Fibroblast of skin of left quadriceps (primary cell): ENCODE data around the gene SNRPN.
"Not testable (repeated sequence)": the region's sequence is repeated elsewhere in the genome, so short reads cannot be mapped to it uniquely, and the experiment has no call there.

Experiments
- DNase-seq, 2 experiments: peaks; one replicate each; pipeline ENCODE4 v3.0.0-alpha.2; 2013; ENCODE audit warnings: low read depth in 2 of 2

SNRPN gene

DNA sequence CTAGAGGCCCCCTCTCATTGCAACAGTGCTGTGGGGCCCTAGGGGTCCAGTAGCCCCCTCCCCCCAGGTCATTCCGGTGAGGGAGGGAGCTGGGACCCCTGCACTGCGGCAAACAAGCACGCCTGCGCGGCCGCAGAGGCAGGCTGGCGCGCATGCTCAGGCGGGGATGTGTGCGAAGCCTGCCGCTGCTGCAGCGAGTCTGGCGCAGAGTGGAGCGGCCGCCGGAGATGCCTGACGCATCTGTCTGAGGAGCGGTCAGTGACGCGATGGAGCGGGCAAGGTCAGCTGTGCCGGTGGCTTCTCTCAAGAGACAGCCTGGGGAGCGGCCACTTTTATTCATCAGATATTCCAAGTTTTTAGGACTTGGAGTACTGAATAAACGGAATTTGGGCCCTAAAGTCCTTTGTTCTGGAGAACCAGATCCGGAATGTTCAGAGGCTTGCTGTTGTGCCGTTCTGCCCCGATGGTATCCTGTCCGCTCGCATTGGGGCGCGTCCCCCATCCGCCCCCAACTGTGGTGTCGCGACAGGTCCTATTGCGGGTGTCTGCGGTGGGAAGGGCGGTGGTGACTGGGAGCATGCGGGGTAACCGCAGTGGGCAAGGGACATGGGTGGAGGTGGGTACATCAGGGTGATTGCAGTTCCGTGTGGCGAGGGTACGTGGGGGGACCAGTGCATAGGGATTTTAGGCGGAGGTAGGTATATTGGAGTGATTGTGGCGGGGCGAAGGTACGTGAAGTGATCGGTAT lies at the start of gene SNRPN, which contains the start of gene SNURF:
Gene SNRPN (plus strand): TSS at position 205 of the 748 bp plus-strand sequence. CDS start 19,467 bp downstream, outside the sequence.
Gene SNURF (plus strand): TSS at position 205 of the 748 bp plus-strand sequence. CDS start 62 bp downstream, at position 267.
- peak; percentile 10 to 16 for DNase-seq

DNA sequence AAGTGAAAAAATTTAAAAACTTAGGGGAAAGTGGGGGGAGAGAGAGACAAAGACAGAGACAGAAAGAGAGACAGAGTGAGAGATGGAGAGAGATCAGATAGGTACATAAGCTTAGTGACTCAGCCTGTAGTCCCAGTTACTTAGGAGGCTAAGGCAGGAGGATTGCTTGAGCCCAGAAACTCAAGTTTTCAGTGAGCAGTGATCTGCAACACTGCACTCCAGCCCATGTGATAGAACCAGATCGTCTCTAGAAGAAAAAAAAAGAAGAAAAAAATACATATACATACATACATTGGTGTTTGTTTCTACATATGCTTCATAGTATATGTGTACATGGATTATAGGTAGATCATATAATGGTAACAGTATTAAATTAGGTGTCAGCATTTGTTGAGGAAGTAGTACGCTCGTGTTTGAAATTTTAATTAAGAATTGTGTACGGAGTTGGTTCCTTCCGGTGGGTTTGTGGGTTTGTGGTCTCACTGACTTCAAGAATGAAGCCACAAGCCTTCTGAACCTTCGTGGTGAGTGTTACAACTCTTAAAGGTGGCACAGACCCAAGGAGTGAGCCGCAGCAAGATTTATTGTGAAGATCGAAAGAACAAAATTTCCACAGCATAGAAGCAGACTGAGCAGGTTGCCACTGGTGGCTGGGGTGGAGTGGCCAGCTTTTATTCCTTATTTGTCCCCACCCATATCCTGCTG lies 38.3 kb upstream of the SNRPN start:
- DNase-seq = no peak

DNA sequence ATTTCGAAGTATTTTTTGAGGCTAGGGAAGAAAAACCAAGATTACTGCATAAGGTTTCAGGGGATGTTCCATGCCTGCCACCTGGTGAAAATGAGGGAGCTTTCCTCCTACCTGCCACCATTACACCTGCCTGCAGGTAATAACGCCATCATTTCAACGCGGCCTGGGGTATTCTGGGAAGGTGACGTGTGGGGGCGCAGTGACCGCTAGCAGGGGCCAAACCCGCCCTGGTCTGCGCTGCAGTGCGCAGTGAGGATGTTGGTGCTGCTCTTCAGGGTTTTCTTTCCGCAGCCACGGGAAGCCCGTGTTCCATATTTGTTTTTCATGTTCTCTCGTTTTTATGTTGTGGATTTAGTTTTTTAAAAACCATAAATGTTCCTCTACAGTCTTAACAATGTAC lies 37.4 kb upstream of the SNRPN start:
- DNase-seq = no peak

DNA sequence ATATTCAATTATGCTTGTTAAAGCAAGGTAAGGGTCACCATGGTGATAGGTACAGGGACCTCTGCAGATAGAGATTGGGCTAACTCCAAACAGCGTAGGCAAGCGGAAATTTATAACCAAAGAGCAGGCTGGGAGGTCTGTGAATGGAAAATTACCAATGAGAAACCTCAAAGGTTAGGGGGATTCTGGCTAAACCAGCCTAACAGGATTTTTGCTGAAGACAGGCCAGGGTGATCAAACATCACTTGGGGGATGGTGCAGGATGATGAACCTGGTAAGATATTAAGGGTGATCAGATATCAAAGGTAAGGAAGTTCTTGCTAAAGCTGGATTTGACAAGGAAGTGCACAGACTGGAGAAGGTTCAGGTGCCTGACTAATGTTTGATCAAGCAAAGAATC lies 35.3 kb upstream of the SNRPN start:
- no peak for DNase-seq

DNA sequence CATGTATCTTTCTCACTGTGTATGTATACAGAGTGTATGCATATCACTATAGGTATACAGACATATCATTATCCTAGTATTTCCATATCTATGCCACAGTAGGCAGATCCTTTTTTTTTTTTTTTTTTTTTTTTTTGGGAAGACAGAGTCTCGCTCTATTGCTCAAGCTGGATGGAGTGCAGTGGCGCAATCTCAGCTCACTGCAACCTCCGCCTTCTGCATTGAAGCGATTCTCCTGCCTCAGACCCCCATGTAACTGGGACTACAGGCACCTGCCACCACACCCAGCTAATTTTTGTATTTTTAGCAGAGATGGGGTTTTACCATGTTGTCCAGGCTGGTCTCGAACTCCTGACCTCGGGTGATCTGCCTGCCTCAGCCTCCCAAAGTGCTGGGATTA lies 32.0 kb upstream of the SNRPN start:
- not testable (repeated sequence) for DNase-seq

DNA sequence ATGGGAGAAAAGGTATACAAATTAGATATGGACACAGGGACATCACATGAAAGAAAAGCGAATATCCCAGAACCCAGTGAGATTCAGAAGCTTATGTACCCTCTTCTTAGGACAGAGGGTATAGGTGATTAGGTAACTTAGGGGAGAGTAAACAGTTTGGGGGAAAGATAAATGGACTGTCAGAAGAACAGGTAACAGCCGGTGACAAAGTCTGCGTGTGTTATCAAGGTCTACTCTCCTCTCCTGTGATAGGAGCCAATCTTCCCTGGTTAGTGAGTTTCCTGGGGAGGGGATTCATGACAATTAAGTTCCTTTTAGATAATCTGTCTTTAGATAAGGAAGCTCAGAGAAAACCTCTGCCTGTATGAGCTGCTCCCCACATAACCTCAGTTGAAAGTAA lies 30.6 kb upstream of the SNRPN start:
- no peak for DNase-seq

DNA sequence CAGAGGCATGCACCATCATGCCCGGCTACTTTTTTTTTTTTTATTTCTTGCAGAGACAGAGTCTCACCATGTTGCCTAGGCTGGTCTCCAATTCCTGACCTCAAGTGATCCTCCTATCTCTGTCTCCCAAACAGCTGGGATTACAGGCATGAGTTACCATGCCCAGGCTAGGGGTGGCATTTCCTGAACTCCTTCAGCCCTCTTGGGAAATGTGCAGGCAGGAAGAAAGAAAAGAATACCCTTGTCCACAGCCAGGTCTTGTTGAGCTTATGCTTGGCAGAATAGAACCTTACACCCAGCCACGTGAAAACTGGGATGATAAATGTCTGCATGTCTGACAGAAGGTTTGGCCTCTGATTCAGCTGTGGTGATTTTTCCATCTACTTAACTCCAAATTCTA lies 30.2 kb upstream of the SNRPN start:
- DNase-seq = no peak

DNA sequence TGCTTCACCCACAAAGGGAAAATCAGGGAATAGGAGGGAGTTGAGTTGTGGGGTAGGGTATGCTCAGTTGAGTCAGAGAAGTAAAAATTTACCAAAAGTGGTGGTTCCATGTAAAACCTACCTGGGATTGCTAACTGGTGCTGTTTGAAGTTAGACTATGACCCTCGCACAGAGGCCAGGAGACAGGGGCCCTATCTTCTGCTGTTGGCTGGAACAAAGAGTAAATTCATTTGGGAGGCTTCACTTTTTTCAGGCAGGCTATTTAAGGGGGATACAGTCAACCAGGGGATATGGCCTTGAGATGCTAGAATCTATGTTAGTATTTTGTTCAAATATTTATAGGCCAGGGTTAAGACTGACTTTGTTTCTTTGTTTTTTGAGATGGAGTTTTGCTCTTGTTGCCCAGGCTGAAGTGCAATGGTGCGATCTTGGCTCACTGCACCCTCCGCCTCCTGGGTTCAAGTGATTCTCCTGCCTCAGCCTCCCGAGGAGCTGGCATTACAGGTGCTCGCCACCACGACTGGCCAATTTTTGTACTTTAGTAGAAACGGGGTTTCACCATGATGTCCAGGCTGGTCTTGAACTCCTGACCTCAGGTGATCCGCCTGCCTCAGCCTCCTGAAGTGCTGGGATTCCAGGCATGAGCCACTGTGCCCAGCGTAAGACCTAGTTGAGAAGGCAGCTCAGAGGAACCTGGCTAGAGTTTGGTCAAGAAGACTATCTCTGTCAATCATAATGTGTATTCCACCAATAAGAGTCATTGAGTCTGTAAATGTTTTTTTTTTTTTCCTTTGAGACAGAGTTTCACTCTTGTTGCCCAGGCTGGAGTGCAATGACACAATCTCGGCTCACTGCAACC lies 22.7 kb upstream of the SNRPN start:
- not testable (repeated sequence) for DNase-seq

DNA sequence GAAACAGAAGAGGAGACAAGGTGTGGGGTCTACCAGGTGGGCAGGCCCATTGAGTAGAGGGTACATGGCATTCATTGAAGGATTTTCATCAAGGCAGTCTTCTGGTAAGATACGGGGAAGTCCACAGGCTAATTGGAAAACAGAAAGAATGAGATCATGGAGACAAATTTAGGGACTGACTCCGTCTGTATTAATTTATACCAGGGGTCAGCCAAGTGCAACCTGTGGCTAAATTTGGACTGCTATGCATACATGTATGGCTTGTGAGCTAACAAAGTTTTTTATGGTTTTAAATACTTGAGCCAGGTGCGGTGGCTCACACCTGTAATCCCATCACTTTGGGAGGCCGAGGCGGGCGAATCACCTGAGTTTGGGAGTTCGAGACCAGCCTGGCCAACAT lies 21.1 kb upstream of the SNRPN start:
- DNase-seq = no peak

DNA sequence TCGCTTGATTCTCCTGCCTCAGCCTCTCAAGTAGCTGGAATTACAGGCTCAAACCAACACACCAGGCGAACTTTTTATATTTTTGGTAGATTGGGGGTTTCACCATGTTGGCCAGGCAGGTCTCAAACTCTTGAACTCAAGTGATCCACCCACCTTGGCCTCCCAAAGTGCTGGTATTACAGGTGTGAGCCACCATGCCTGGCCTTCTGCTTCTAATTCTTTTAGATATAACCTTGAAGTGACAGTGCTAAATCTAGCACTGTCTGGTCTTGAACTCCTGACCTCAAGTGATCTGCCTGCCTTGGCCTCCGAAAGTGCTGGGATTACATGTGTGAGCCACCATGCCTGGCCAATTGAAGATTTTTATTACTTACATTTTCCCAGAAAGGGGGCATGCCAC lies 16.6 kb upstream of the SNRPN start:
- DNase-seq = not testable (repeated sequence)

DNA sequence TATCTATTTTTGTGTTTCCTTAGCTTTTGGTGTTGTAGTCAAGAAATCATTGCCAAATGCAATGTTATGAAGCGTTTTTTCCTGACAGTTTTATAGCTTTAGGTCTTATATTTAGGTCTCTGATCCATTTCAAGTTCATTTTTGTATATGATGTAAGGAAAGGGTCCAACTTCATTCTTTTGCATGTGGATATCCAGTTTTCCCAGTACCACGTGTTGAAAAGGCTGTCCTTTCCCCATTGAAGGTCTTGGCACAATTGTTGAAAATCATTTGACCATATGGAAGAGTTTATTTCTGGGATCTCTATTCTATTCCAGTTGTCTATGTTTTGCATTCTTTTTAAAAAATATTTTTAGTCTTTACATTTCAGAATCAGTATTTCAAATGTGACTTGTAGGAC lies 14.6 kb upstream of the SNRPN start:
- DNase-seq = no peak

DNA sequence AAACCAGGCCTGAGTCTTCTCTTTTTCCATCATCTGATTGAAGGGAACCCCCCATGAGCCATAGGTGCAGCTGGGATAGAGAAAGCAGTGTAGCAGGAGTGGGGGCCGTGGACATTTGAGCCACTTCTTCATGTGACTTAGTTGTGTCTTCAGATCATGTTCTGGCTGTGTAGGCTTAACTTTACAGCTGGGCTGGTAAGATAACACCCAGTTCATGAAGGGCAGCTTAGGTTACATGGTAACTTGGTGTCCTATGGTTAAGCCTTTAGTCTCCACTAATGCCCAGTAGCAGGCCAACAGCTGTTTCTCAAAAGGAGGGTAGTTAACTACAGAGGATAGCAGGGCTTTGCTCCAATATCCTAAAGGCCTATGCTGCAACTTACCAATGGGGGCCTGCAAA lies 11.4 kb upstream of the SNRPN start:
- DNase-seq = no peak

DNA sequence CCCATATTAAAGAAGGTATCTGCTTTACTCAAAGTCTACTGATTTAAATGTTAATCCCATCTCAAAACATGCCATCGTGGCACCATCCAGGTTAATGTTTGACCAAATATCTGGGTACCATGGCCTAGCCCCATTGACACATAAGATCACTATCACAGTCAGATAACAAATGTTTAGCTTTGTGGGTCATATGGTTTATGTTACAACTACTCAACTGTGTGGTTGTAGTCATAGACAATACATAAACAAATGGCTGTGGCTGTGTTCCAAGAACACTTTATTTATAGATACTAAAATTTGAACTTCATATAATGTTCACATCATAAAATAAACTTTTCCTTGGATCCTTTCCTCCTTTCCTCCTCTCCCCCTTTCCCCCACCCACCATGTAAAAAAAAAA lies 9.8 kb upstream of the SNRPN start:
- no peak for DNase-seq

DNA sequence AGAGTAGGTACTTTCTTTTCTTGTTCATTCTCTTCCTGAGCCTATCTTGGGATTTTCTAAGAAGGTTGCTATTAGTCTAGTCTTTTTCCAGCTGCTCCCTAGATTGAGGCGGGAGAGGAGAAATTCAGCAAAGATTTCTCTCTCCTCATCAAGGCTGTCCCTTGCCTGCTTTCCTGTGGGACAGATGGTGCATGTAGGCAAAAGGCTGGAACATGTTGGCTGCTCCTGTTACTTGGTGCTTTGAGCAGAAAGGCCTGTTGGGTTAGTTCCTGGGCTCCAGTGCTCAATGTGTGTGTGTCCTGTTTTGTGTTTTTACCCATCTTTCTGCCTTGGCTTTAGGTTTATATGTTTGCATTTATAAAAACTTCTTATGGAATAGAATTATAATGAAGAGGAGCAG lies 9.1 kb upstream of the SNRPN start:
- DNase-seq = no peak

DNA sequence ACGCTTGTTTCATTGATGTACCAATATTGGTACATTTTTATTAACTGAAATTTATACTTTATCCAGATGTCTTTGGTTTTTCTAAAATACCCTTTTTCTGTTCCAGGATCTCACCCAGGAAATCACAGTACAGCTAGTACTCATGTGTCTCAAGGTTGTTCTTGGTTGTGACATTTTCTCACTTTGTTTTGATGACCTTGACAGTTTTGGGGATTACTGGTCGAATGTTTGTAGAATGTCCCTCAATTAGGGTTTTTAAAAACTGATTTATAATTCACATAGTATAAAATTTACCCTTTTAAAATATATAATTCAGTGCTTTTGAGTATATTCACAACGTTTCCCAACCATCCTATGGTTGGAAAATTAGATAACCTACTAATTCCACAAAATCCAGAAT lies 6.3 kb upstream of the SNRPN start:
- no peak for DNase-seq

DNA sequence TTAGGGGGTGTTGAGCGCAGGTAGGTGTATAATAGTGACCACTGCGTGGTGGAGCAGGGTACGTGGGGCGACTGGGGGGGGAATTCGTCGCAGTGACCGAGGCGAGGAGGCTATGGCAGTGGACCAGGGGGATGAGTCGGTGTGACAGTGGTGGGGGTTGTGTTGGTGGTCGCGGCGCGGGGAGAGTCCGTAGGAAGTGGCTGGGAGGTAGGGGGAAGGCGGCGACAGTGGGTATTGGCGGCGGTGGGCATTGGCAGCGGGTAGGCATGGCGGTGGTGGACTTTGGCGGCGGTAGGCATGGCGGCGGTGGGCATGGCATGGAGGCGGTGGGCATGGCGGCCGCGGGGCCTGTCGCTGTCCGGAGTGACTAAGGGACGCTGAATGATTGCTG lies 739 bp downstream of the SNRPN start:
- no peak for DNase-seq

DNA sequence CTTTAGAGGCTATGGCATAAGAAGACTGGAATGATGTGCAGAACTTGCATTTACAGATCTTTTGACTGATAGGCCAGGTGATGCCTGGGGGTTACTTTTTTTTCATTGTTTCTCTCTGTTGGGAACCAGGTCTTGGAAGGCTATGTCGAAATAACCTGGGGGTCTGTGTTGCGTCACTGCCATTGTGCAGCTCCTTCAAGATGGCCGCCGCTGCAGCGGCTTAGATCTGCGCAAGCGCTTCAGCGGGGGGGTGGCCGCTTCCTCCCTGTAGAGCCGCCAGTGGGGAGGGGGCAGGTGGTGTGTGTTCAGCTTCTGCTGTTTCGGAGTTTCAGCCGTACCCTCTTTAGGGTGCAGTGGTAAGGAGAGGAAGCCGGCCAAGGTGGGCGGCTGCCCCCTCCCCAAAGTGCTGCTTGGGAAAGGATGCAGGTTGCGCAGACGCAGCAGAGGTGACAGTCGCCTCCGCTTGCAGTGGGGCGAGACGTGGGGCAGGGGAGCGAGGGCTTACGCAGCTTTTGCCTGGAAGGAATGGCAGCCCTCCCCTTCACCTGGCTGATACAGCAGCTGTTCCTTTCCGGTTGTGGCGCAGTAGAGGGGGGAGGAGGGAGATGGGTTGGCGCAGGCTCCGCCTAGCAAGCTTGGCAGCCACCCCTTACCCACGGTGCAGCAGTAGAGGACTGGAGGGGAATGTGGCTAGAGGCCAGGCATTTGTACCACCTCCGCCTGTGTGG lies 1.5 kb downstream of the SNRPN start:
- peak; percentile 26 to 34 for DNase-seq

DNA sequence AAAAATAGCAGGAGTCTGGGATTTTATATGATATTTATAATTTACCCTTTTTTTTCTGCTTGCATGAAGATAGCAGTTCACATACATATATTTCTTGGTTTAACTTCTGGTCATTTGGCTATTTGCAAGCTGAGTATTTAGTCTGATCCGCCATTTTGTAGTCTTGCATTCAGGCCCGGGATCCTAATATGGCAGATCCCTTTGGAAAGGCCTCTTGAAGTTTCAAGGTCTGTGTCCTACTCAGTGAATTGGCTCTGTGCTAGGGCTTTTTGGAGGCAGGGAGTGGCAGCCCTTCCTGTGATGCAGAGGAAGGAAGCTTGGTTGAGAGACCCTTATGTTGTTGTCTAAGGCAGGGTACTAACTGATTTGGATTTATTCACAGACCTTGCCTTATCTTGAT lies 2.9 kb downstream of the SNRPN start:
- DNase-seq = no peak

DNA sequence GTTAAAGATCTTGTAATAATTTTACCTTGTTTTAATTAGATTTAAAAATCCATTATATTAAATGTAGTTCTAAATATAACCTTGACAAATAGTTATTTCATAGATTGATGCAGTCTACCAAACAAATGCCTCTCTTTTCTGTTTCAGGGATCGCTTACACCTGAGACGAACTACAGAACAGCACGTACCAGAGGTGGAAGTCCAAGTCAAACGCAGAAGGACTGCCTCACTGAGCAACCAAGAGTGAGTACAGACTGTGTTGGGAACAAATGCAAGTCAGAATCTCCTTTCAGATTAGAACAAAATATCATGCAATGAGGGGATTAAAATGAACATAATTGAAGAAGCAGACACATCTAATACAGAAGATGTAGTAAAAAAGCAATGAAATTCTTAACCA lies 7.2 kb downstream of the SNRPN start:
- no peak for DNase-seq

DNA sequence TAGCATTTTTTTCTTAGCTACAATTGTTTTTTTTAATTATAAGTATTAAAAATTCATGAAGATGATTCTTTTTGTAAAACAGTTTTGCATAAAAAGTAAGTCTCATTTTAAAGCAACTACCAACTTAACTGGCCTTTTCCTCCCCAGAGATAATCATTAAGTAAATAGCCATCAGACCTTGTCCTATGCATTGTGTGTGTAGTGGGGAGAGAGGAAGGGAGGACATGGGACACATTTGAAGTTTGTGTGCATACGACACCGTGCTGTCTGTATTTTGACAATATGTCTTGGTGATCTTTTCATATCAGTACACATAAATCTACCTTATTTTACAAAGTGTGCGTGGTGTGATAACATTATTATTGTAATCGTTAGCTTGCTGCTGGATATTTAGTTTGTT lies 8.1 kb downstream of the SNRPN start:
- DNase-seq = no peak

DNA sequence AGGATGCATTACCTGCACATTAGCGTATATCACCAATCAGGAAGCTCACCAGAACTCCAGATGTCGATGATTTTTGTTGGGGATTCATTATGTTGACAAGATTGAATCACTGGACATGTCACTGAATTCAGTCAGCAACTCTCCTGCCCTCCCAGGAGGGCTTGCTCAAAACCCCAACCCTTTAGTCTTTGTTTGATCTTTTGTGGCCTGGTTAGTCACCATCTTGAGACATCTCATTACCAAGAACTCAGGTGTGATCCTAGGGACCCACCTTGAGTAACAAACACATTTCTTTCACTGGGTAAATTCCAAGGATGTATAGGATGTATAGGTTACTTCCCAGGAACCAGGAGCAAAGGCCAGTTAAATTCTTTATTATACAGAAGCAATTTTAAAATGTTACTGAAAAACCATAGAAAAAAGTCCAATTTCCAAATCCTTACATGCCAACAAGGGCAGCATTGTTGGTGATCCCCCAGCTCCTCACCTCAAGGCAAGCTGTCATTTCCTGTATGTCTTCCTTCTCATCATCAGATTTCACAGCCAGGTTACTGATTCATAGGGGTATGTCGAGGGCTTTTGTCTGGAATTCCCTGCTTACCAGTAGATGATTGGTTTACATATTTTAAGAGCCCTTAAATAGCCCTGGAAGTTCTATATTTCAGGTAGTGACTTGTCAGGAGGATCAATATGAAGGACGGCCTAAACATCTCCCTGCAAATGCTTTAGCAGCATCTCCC lies 11.7 kb downstream of the SNRPN start:
- DNase-seq = no peak
